ENCODE measurements around the gene PPP1R9A. TPM values are rescaled to one million over a fixed set of nuclear protein-coding genes. Genes with fewer than 3 reads are reported as not detected.

The PPP1R9A gene
- total and polyA plus RNA-seq, 2 donors from 2014 or later: 2.6 to 25.7 TPM

GRCh38 chr7:94874036-94874785, 33.2 kb upstream of the PPP1R9A start:
- no peaks in the 10 kb centered on the region for H3K27me3 ChIP-seq (ENCODE audit: control insufficient read depth, insufficient read depth, low read length)
- intact Hi-C loops (cut with DNase I): no loop called here
- FAIRE-seq: no peak

GRCh38 chr7:94875201-94875600, 32.2 kb upstream of the PPP1R9A start:
- DNase-seq (no peak), FAIRE-seq (no peak)
- no peak overlapping the region for H3K9ac ChIP-seq (ENCODE audit: low read length in 3 of 3)
- H3K27me3 ChIP-seq (ENCODE audit: control insufficient read depth, insufficient read depth, low read length): no peaks in the 10 kb centered on the region
- H3K9me3 ChIP-seq (ENCODE audit: control insufficient read depth in 2 of 3, insufficient read depth in 1 of 3, low read length in 3 of 3): peaks cover 0 to 8% (median 0%) of the 10 kb centered on the region in 3 donors
- H3K36me3 ChIP-seq (ENCODE audit: control insufficient read depth in 2 of 3, insufficient read depth in 3 of 3, low read length in 3 of 3): no peaks in the 10 kb centered on the region
- intact Hi-C loops (cut with DNase I): no loop called here
- no peak overlapping the region for H3K27ac ChIP-seq (ENCODE audit: low read depth in 2 of 2, low read length in 2 of 2)
- TF ChIP-seq CTCF (IDR thresholded peaks at IDR 0.05; ENCODE audit: borderline replicate concordance, extremely low read depth, insufficient read depth): no peak
- H3K4me1 ChIP-seq (ENCODE audit: control insufficient read depth in 2 of 3, insufficient read depth in 2 of 3, low read depth in 1 of 3, low read length in 3 of 3): no peaks in the 10 kb centered on the region
- H3K4me3 ChIP-seq (ENCODE audit: low read length in 3 of 3): no peak overlapping the region

More at GRCh38 chr7:94874036-94874785, 33.2 kb upstream of the PPP1R9A start:
- no peak for TF ChIP-seq CTCF (IDR thresholded peaks at IDR 0.05; ENCODE audit: borderline replicate concordance, extremely low read depth, insufficient read depth)
- Histone ChIP-seq H3K9me3 (ENCODE audit: control insufficient read depth in 2 of 3, insufficient read depth in 1 of 3, low read length in 3 of 3) (peaks cover 0 to 8% (median 0%) of the 10 kb centered on the region in 3 donors), H3K27ac (ENCODE audit: low read depth in 2 of 2, low read length in 2 of 2) (no peak overlapping the region), H3K4me1 (ENCODE audit: control insufficient read depth in 2 of 3, insufficient read depth in 2 of 3, low read depth in 1 of 3, low read length in 3 of 3) (no peaks in the 10 kb centered on the region), H3K36me3 (ENCODE audit: control insufficient read depth in 2 of 3, insufficient read depth in 3 of 3, low read length in 3 of 3) (no peaks in the 10 kb centered on the region), H3K9ac (ENCODE audit: low read length in 3 of 3) (no peak overlapping the region), H3K4me3 (ENCODE audit: low read length in 3 of 3) (no peak overlapping the region)
- DNase-seq: no peak

GRCh38 chr7:94877731-94878670, 29.4 kb upstream of the PPP1R9A start:
- no peak overlapping the region for H3K4me3 ChIP-seq (ENCODE audit: low read length in 3 of 3)
- no peaks in the 10 kb centered on the region for H3K4me1 ChIP-seq (ENCODE audit: control insufficient read depth in 2 of 3, insufficient read depth in 2 of 3, low read depth in 1 of 3, low read length in 3 of 3)
- intact Hi-C loops (cut with DNase I): no loop called here
- FAIRE-seq (no peak), DNase-seq (no peak)
- no peaks in the 10 kb centered on the region for H3K36me3 ChIP-seq (ENCODE audit: control insufficient read depth in 2 of 3, insufficient read depth in 3 of 3, low read length in 3 of 3)
- H3K27me3 ChIP-seq (ENCODE audit: control insufficient read depth, insufficient read depth, low read length): no peaks in the 10 kb centered on the region
- peaks cover 0 to 8% (median 0%) of the 10 kb centered on the region in 3 donors for H3K9me3 ChIP-seq (ENCODE audit: control insufficient read depth in 2 of 3, insufficient read depth in 1 of 3, low read length in 3 of 3)
- TF ChIP-seq CTCF (IDR thresholded peaks at IDR 0.05; ENCODE audit: borderline replicate concordance, extremely low read depth, insufficient read depth): no peak
- no peak overlapping the region for H3K9ac ChIP-seq (ENCODE audit: low read length in 3 of 3)
- H3K27ac ChIP-seq (ENCODE audit: low read depth in 2 of 2, low read length in 2 of 2): no peak overlapping the region
